HCT116 (cell line): ENCODE results near the gene MNX1. TPM values are rescaled to one million over a fixed set of nuclear protein-coding genes. Genes with fewer than 3 reads are reported as not detected.

Experiments used
- ATAC-seq: fragments of 200-7000 bp; cut with Tn5 transposase; 2 replicates; pipeline ENCODE4 v1.9.1; 2020; ENCODE audit warnings: mild to moderate bottlenecking, moderate library complexity
- BruUV-seq: library from RNA; stranded (reverse); fragments of 400-500 nt; replicated peaks from 2 replicates; lab custom pipeline; 2021; lab: Mats Ljungman, UMichigan
- CTCF ChIA-PET: fragments of 300-600 bp; sonication (Branson Sonifier 250); formaldehyde crosslinking; loops from one replicate; lab custom pipeline; 2021; ENCODE audit warnings: antibody characterized with exemption; lab: Charles Lee
- POLR2A ChIA-PET: fragments of 300-600, 350-600 bp; sonication (Branson Sonifier 250); formaldehyde crosslinking; loops from one replicate; lab custom pipeline; 2021; ENCODE audit warnings: antibody characterized with exemption; lab: Charles Lee
- RAD21 ChIA-PET, 2 experiments: fragments of 300-600 bp; sonication (Branson Sonifier 250); formaldehyde crosslinking; loops; one replicate each; lab custom pipeline; 2023; ENCODE audit warnings: low total read pairs in 2 of 2; ENCODE audit not compliant: uncharacterized antibody in 2 of 2, unreplicated experiment in 2 of 2, low non-redundant PET in 1 of 2; lab: Charles Lee
- DNase-seq: peaks from one replicate; pipeline ENCODE4 v3.0.0-alpha.2; 2010; ENCODE audit warnings: low read depth, low spot score
- H2AFZ ChIP-seq: fragments of 200-600 bp; shearing (Covaris generic), sonication (generic); 2 replicates; pipeline ENCODE4 v1.6.1; 2017; ENCODE audit warnings: low read depth, mixed run types, mixed read lengths, antibody characterized with exemption, low read length; ENCODE audit not compliant: poor library complexity, severe bottlenecking
- H3K27ac ChIP-seq: 2 replicates; pipeline ENCODE4 v1.5.1; 2012; ENCODE audit warnings: low read depth, low read length
- H3K27me3 ChIP-seq: fragments of 200-600 bp; sonication (generic); 2 replicates; pipeline ENCODE4 v1.6.1; 2016; ENCODE audit warnings: mixed run types, low read length, mixed read lengths; ENCODE audit not compliant: insufficient read depth
- H3K36me3 ChIP-seq, 2 experiments: fragments of 200-500 bp in 1 of 2; fragments of 200-600 bp in 1 of 2; sonication (Bioruptor generic) in 1 of 2; sonication (generic) in 1 of 2; 2 replicates each; pipeline versions ENCODE4 v1.5.1 to v1.6.1; 2014 to 2016; ENCODE audit warnings: low read length in 2 of 2, inconsistent platforms in 1 of 2, mixed read lengths in 1 of 2, mixed run types in 1 of 2; ENCODE audit not compliant: insufficient read depth in 2 of 2, control insufficient read depth in 1 of 2
- H3K4me1 ChIP-seq, 2 experiments: fragments of 200-600 bp in 1 of 2; sonication (generic) in 1 of 2; 2 replicates each; pipeline versions ENCODE4 v1.5.1 to v1.6.1; 2012 to 2017; ENCODE audit warnings: low read length in 2 of 2, inconsistent platforms in 1 of 2, mild to moderate bottlenecking in 1 of 2, mixed read lengths in 1 of 2, mixed run types in 1 of 2, moderate library complexity in 1 of 2; ENCODE audit not compliant: insufficient read depth in 2 of 2, control insufficient read depth in 1 of 2
- H3K4me2 ChIP-seq: fragments of 200-600 bp; sonication (generic); 2 replicates; pipeline ENCODE4 v1.6.1; 2017; ENCODE audit warnings: mixed run types, low read length, mixed read lengths
- H3K4me3 ChIP-seq, 2 experiments: fragments of 200-600 bp in 1 of 2; sonication (generic) in 1 of 2; replicated peaks in 1 of 2; 2 replicates each; pipeline ENCODE4 v1.5.1; 2011 to 2016; ENCODE audit warnings: low read length in 2 of 2, control low read depth in 1 of 2, low read depth in 1 of 2, mild to moderate bottlenecking in 1 of 2, mixed read lengths in 1 of 2, mixed run types in 1 of 2
- H3K79me2 ChIP-seq: fragments of 200-600 bp; sonication (generic); 2 replicates; pipeline ENCODE4 v1.6.1; 2017; ENCODE audit warnings: mild to moderate bottlenecking, mixed run types, low read length, moderate library complexity, mixed read lengths; ENCODE audit not compliant: insufficient read depth
- H3K9ac ChIP-seq: fragments of 200-600 bp; sonication (generic); 2 replicates; pipeline ENCODE4 v1.6.1; 2016; ENCODE audit warnings: low read length, mixed read lengths
- H3K9me2 ChIP-seq: fragments of 200-600 bp; sonication (generic), shearing (Covaris generic); 2 replicates; pipeline ENCODE4 v1.6.1; 2017; ENCODE audit warnings: mixed run types, mild to moderate bottlenecking, moderate library complexity; ENCODE audit not compliant: insufficient read depth
- H3K9me3 ChIP-seq, 2 experiments: fragments of 200-500 bp in 1 of 2; fragments of 200-600 bp in 1 of 2; sonication (Bioruptor generic) in 1 of 2; sonication (generic) in 1 of 2; 2 replicates each; pipeline ENCODE4 v1.6.1; 2014 to 2017; ENCODE audit warnings: low read length in 2 of 2, mixed read lengths in 2 of 2, inconsistent platforms in 1 of 2, low read depth in 1 of 2, mild to moderate bottlenecking in 1 of 2, mixed run types in 1 of 2, moderate library complexity in 1 of 2; ENCODE audit not compliant: control insufficient read depth in 1 of 2, insufficient read depth in 1 of 2
- H4K20me1 ChIP-seq: fragments of 200-600 bp; sonication (generic), shearing (Covaris generic); 2 replicates; pipeline ENCODE4 v1.6.1; 2017; ENCODE audit warnings: mixed run types, mild to moderate bottlenecking, moderate library complexity; ENCODE audit not compliant: insufficient read depth
- CBX3 ChIP-seq: IDR thresholded peaks from 2 replicates; pipeline ENCODE4 v1.6.1; 2012; ENCODE audit warnings: low read depth
- CEBPB ChIP-seq: IDR thresholded peaks from 2 replicates; pipeline ENCODE4 v1.6.1; 2012; ENCODE audit warnings: low read depth
- EGR1 ChIP-seq: IDR thresholded peaks from 2 replicates; pipeline ENCODE4 v1.6.1; 2012; ENCODE audit warnings: low read depth
- ELF1 ChIP-seq: IDR thresholded peaks from 2 replicates; pipeline ENCODE4 v1.6.1; 2012; ENCODE audit warnings: low read depth, borderline replicate concordance
- EZH2 ChIP-seq: fragments of 200-600 bp; sonication (generic); IDR thresholded peaks from 2 replicates; pipeline ENCODE4 v1.6.1; 2017; ENCODE audit warnings: antibody characterized with exemption, mixed run types
- FOSL1 ChIP-seq: IDR thresholded peaks from 2 replicates; pipeline ENCODE4 v1.6.1; 2012; ENCODE audit warnings: low read depth
- JUND ChIP-seq: IDR thresholded peaks from 2 replicates; pipeline ENCODE4 v1.6.1; 2012
- POLR2A ChIP-seq: IDR thresholded peaks from 2 replicates; pipeline ENCODE4 v1.7.0; 2011; ENCODE audit warnings: borderline replicate concordance; ENCODE audit not compliant: insufficient read depth, insufficient read length; ENCODE audit errors: extremely low read depth
- POLR2AphosphoS5 ChIP-seq: IDR thresholded peaks from 2 replicates; pipeline ENCODE4 v1.6.1; 2011; ENCODE audit warnings: mild to moderate bottlenecking, low read depth, low read length, moderate library complexity
- SIN3A ChIP-seq: IDR thresholded peaks from 2 replicates; pipeline ENCODE4 v1.6.1; 2012; ENCODE audit warnings: low read depth
- SP1 ChIP-seq: IDR thresholded peaks from 2 replicates; pipeline ENCODE4 v1.6.1; 2012; ENCODE audit warnings: low read depth
- YY1 ChIP-seq: IDR thresholded peaks from 2 replicates; pipeline ENCODE4 v1.6.1; 2011; ENCODE audit warnings: low read length, low read depth, moderate library complexity, mild to moderate bottlenecking; ENCODE audit not compliant: insufficient replicate concordance; ENCODE audit errors: extremely low read depth
- ZFX ChIP-seq: fragments of 450-650 bp; IDR thresholded peaks from 2 replicates; pipeline ENCODE4 v1.6.1; 2017
- ZNF274 ChIP-seq: fragments of 200-500 bp; sonication (Bioruptor generic); IDR thresholded peaks from 2 replicates; pipeline ENCODE4 v1.6.1; 2014; ENCODE audit warnings: mild to moderate bottlenecking, low read depth, low read length, inconsistent platforms
- intact Hi-C: fragments of 100-400 bp; cut with micrococcal nuclease; formaldehyde crosslinking; loops from 2 replicates; pipeline ENCODE4 v1.10.0; 2022
- total RNA-seq: library from RNA; stranded (reverse); gene quantifications from one replicate; pipeline ENCODE4 v1.2.1, GENCODE V29; 2021; ENCODE audit not compliant: unreplicated experiment
- TF ChIP-seq, protein P1 (sequence below): IDR thresholded peaks from 2 replicates; pipeline ENCODE4 v1.6.1; 2012; ENCODE audit warnings: low read depth
- TF ChIP-seq, protein P2 (sequence below): IDR thresholded peaks from 2 replicates; pipeline ENCODE4 v1.6.1; 2012
- TF ChIP-seq, protein P3 (sequence below): IDR thresholded peaks from 2 replicates; pipeline ENCODE4 v1.6.1; 2011; ENCODE audit warnings: mild to moderate bottlenecking, low read length, moderate library complexity; ENCODE audit not compliant: insufficient replicate concordance; ENCODE audit errors: extremely low read depth
- TF ChIP-seq, protein P4 (sequence below): IDR thresholded peaks from 2 replicates; pipeline ENCODE4 v1.6.1; 2012
- TF ChIP-seq, protein P5 (sequence below), 3 experiments: fragments of 200-600 bp in 1 of 3; sonication (generic) in 1 of 3; IDR thresholded peaks in 2 of 3; conservative IDR thresholded peaks in 1 of 3; 2 replicates each; pipeline ENCODE4 v1.5.1; 2012 to 2017; ENCODE audit warnings: low read depth in 2 of 3, low read length in 2 of 3, antibody characterized with exemption in 1 of 3, borderline replicate concordance in 1 of 3, control low read depth in 1 of 3, mild to moderate bottlenecking in 1 of 3, mixed read lengths in 1 of 3, mixed run types in 1 of 3, moderate library complexity in 1 of 3; ENCODE audit not compliant: insufficient read depth in 1 of 3

Gene MNX1
- total RNA-seq, 1 experiment from 2014 or later = 7.7 TPM

DNA sequence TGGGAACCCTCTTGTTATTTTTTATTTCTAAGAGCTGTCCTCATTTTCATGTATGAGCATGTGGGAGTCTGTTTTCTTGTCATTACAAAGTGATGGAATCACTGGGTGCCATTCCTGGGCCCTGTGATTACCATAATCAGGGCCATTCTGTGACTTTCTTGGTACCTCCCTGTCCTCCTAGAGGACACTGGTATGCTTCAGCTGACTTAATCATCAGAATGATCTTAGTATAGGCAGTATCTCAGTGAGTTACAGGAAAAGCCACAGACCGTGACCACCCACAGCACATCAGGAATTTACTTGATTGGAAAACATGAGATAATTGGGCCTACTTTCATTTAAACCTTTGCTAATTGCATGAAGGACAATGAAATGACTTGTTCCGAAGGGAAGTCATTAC is 53.7 kb downstream of the MNX1 start:
- BruUV-seq = no TSS peak
- Histone ChIP-seq H3K79me2 (peaks cover 95% of the 10 kb centered on the region), H3K4me1 (peaks cover 6 to 18% of the 10 kb centered on the region in 2 experiments), H3K9ac (no peak overlapping the region), H4K20me1 (peaks cover 23% of the 10 kb centered on the region), H2AFZ (no peak overlapping the region), H3K9me2 (no peaks in the 10 kb centered on the region), H3K27me3 (no peaks in the 10 kb centered on the region), H3K9me3 (no peaks in the 10 kb centered on the region), H3K4me3 (no peak overlapping the region), H3K27ac (no peak overlapping the region), H3K36me3 (peaks cover 76 to 83% of the 10 kb centered on the region in 2 experiments), H3K4me2 (no peak overlapping the region)
- ChIA-PET RAD21 (interaction anchor here in 1 of 2 experiments (0.7 kb wide), 1 partner anchor 13 kb away, joined by 4 read pairs; no protein-coding TSS in a partner anchor), POLR2A (no interaction called here), CTCF (no interaction called here)
- intact Hi-C loops = no loop called here
- ATAC-seq (no peak), DNase-seq (no peak)
- TF ChIP-seq CBX3 (no peak), EZH2 (no peak), JUND (no peak), ZNF274 (no peak), ELF1 (no peak), SP1 (no peak), EGR1 (no peak), SIN3A (no peak), POLR2A (no peak), POLR2AphosphoS5 (no peak), FOSL1 (no peak), ZFX (no peak), CEBPB (no peak), YY1 (no peak)
- TF ChIP-seq, protein P1, sequence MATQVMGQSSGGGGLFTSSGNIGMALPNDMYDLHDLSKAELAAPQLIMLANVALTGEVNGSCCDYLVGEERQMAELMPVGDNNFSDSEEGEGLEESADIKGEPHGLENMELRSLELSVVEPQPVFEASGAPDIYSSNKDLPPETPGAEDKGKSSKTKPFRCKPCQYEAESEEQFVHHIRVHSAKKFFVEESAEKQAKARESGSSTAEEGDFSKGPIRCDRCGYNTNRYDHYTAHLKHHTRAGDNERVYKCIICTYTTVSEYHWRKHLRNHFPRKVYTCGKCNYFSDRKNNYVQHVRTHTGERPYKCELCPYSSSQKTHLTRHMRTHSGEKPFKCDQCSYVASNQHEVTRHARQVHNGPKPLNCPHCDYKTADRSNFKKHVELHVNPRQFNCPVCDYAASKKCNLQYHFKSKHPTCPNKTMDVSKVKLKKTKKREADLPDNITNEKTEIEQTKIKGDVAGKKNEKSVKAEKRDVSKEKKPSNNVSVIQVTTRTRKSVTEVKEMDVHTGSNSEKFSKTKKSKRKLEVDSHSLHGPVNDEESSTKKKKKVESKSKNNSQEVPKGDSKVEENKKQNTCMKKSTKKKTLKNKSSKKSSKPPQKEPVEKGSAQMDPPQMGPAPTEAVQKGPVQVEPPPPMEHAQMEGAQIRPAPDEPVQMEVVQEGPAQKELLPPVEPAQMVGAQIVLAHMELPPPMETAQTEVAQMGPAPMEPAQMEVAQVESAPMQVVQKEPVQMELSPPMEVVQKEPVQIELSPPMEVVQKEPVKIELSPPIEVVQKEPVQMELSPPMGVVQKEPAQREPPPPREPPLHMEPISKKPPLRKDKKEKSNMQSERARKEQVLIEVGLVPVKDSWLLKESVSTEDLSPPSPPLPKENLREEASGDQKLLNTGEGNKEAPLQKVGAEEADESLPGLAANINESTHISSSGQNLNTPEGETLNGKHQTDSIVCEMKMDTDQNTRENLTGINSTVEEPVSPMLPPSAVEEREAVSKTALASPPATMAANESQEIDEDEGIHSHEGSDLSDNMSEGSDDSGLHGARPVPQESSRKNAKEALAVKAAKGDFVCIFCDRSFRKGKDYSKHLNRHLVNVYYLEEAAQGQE = no peak
- TF ChIP-seq, protein P2, sequence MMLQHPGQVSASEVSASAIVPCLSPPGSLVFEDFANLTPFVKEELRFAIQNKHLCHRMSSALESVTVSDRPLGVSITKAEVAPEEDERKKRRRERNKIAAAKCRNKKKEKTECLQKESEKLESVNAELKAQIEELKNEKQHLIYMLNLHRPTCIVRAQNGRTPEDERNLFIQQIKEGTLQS = no peak
- TF ChIP-seq, protein P3, sequence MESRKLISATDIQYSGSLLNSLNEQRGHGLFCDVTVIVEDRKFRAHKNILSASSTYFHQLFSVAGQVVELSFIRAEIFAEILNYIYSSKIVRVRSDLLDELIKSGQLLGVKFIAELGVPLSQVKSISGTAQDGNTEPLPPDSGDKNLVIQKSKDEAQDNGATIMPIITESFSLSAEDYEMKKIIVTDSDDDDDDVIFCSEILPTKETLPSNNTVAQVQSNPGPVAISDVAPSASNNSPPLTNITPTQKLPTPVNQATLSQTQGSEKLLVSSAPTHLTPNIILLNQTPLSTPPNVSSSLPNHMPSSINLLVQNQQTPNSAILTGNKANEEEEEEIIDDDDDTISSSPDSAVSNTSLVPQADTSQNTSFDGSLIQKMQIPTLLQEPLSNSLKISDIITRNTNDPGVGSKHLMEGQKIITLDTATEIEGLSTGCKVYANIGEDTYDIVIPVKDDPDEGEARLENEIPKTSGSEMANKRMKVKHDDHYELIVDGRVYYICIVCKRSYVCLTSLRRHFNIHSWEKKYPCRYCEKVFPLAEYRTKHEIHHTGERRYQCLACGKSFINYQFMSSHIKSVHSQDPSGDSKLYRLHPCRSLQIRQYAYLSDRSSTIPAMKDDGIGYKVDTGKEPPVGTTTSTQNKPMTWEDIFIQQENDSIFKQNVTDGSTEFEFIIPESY = no peak
- TF ChIP-seq, protein P4, sequence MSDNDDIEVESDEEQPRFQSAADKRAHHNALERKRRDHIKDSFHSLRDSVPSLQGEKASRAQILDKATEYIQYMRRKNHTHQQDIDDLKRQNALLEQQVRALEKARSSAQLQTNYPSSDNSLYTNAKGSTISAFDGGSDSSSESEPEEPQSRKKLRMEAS = no peak
- TF ChIP-seq, protein P5, sequence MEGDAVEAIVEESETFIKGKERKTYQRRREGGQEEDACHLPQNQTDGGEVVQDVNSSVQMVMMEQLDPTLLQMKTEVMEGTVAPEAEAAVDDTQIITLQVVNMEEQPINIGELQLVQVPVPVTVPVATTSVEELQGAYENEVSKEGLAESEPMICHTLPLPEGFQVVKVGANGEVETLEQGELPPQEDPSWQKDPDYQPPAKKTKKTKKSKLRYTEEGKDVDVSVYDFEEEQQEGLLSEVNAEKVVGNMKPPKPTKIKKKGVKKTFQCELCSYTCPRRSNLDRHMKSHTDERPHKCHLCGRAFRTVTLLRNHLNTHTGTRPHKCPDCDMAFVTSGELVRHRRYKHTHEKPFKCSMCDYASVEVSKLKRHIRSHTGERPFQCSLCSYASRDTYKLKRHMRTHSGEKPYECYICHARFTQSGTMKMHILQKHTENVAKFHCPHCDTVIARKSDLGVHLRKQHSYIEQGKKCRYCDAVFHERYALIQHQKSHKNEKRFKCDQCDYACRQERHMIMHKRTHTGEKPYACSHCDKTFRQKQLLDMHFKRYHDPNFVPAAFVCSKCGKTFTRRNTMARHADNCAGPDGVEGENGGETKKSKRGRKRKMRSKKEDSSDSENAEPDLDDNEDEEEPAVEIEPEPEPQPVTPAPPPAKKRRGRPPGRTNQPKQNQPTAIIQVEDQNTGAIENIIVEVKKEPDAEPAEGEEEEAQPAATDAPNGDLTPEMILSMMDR (IDR thresholded peaks at IDR 0.05 in 2 of 3, conservative IDR thresholded peaks at IDR 0.05 in 1 of 3; ENCODE audit: borderline replicate concordance in 1 of 3, insufficient read depth in 1 of 3, low read depth in 2 of 3, low read length in 2 of 3) = no peak
